CD4-positive, alpha-beta T cell treated with Interleukin-21 for 1 hour (primary cell): ENCODE results near the gene ZNF716.
"Not testable (repeated sequence)": the region's sequence is repeated elsewhere in the genome, so short reads cannot be mapped to it uniquely, and the experiment has no call there.

ENCODE experiments used
- DNase-seq: peaks from one replicate; pipeline ENCODE4 v3.0.0-alpha.2; 2020

Gene ZNF716

DNA sequence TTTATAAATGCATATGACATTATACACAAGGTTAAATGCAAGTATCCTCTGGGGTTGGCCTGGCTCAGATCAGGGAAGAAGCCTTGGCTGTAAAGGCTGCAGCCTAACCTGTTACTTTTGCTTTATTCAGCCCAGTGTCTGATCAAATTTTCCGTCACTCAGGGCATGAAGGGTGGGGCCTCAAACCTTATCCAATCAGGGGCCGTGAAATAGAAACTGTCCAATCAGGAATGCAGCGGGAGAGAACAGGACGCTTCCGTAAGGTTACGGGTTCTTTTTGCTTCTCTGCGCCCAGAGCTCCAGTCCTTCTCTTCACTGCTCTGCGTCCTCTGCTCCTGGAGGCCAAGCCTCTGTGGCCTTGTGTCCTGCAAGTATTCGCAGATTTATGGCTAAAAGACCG, at the start of gene ZNF716:
Gene ZNF716 (plus strand): TSS at position 274 of the 400 bp plus-strand sequence. CDS start 112 bp downstream, at position 386.
- no peak for DNase-seq

DNA sequence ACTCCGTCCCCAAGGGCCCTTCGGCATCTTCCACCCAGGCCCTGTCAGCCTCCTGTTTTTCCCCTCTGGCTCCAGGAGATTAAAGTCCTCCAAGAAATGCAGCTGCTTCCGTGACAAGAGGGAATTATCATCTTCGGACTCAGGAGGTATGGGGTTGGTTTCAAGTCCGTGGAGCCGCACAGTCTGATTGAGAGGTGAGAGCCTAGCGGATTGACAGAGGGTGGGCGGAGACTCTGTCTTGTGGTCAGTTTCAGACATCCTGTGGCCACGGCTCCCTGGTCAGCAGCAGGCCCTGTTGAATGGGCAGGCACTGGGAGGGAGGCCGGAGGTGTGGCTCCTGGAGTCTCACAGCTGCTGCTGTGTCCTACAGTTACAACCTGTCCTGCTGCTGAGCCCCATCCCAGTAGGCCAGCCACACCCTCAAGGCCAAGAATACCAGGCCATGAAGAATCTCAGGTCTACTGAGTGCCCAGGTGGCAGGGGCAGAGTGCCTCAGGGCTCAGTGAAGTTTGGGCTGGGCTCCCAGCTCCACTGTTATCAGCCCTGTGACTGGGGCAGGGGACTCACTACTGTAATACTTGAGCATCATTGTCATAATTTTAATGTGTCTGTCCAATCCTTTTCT, 49.3 kb upstream of the ZNF716 start:
- DNase-seq = no peak

DNA sequence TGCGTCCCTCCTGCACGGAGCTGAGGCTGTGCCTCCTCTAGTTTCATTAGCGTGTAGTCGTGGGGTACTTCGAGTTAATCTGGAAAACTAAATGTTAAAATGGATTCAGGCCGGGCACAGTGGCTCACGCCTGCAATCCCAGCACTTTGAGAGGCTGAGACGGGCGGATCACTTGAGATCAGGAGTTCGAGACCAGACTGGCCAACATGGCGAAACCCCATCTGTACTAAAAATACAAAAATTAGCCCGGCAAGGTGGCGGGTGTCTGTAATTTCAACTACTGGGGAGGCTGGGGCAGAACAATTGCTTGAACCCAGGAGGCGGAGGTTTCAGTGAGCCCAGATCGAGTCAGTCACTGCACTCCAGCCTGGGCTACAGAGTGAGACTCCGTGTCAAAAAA, 46.9 kb upstream of the ZNF716 start:
- DNase-seq = not testable (repeated sequence)

DNA sequence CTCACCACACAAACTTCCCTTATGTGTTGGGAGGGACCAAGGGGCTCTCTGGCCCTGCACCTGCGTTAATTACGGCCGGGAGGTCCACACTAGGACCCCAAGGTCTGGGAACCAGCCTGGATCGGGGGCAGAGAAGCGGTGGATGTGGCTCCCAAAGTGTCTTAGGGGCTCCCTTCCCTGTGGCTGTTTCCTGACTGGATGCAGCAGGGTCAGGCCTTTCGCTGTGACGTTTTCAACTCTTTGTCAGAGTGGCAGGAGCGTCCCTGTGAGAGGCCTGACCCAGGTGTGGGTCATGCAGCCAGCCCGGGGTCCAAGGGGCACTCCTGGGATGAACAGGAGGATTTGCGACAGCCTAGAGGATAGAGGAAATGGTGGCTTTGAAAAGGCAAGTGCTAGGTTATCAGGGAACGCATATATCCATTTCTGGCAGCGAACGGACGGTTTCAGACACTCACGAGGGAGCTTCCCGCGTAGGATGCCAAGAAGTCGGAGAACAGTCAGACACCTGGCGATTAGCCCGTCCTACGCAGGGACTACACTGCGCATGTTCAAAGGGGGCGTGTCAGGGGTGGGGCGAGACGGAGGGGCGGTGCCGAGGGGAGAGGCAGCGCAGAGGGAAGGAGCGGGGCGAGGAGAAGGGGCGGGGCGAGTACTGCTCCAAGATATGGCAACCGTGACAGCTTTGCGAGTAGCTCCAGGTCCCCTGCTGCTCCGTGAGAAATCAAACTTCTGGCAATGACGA, 46.2 kb upstream of the ZNF716 start:
- DNase-seq = no peak

DNA sequence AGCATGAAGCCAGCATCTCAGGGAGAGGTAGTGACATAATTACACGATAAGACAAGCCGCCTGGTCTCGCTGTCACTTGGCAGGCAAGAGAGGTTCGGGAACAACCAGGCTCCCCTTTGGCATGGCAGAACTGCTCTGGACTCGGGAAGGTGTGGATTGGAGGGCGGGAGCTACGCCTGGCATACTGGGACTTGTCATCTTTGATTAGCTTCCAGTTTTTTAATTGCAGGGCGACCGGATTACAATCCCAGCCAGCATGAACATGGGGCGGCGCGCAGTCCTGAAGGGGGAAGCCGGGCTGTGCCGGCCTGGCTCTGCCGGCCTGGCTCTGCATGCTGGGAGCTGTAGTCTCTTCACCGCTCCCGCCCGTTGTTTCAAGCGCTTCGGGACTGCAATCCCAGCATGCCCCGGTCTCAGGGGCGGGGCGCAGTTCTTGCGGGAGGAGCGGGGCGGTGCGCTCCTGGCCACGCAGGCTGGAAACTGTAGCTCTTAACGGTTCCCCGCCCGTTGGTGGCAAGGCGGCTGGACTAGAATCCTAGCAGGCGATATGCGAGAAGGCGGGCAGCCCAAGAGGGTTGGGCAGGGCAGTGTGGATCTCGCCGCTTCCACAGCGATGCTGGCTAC, 45.5 kb upstream of the ZNF716 start:
- no peak for DNase-seq

DNA sequence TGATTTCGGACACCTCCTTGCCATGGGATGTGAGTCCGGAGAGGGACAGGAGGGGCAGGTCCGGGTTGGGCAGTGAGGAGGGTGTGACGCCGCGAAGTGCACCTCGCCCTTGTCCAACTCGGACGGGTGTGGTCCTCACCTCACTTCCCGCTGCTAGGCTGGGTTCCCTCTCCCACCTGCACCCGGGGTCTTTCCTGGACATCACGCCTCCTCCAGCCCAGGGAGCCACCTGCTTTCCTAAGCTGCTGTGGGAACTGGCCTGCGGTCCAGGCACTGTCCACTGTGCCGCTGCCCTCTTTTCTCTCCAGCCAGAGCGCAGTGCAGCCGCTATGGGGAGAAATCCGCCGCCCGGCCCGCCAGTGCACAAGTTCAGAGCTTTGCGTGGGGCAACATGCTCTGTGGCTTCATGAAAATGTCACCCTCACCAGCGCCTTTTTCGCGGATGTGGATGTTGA, 45.0 kb upstream of the ZNF716 start:
- no peak for DNase-seq

DNA sequence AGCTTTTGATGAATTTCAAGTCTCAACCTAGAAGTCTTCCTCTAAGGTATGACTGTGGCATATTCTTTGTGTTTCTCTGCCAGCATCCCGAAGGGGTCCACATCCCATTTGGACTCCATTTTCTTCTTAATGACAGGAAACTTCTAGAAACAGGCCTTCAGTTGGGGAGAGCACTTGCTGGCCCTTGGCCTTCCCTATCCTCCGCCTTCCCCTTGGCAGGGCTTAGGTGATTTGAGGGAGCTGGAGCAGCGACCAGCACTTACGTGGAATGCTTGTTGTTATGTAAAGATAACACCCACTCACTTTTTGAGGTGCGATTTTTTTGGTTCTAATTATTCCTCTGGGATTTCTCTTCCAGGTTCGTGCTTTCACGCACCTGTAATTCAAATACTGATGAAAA, 42.9 kb upstream of the ZNF716 start:
- no peak for DNase-seq

DNA sequence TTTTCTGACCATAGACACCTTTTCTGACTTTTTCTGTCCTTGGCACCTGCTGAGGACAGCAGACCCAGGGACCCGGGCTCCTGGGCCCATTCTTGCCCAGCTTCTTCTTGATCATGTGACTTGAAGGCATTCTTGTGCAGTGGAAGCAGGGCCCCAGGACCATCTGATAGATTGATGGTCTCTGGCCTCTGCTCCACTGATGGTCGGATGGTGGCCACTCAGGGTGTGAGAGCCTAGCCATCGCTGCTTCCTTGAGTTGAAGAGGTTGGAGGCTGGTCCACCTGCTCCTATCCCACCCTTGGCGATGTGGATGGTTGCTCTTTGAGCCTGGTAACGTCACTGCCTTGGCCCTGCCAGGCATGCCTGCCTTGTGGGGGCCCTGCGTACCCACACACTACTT, 37.8 kb upstream of the ZNF716 start:
- no peak for DNase-seq

DNA sequence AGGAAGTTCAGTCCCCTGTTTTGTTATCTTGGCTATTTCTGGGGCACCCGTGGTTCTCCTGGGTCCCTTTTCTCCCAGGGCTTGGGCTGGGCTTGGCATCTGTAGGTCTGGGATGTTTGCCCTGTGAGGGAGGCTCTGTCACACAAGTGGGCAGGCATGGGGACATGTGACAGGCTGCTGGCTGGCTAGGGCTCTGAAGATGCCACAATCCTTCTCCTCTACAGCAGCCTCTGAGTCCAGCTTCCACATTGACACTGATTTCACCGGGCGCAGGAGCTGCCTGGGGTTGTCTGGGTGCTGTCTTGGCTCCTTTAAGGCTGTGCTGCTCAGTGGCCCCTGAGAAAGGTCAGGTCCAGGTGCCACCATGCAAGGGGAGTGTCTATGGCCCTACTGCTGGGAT, 37.4 kb upstream of the ZNF716 start:
- no peak for DNase-seq

DNA sequence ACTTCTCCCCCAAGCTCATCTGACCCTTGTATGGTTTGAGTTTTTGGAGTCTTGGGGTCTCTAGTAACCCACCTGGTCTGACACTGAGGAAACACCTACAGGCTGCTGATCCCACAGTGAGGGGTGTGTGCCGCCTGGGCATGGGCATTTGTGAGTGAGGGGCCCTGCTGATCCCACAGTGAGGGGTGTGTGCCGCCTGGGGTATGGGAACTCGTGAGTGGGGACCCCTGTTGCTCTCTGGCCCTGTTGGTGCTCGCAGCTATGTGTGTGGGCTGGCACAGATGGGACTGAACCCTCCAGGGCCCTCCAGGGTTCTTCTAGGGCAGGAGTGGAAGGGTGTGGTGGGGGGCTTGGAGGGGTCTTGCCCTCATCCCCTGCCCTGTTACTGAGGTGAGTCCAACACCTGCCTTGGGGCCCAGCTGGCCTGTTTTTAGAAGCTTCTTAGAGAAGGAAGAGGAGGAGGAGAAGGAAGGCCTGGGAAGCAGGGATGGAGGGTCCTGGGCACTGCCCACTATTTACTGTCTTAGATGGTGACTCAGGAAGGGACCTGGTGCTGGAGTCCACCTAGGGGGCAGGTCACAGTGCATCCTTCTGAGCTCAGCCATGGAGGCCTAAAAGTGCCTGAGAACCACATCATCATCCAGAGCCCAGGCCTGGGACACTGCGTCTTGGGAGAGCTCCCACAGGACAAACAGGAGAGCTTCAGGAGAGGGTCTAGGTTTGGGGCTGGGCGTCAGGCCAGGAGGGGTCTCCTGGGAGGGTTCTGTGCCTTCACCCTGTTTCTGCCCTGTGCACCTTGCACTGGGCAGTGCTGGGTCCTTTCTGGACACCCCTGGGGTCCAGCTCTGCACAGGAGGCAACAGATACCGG, 36.2 kb upstream of the ZNF716 start:
- DNase-seq = no peak

DNA sequence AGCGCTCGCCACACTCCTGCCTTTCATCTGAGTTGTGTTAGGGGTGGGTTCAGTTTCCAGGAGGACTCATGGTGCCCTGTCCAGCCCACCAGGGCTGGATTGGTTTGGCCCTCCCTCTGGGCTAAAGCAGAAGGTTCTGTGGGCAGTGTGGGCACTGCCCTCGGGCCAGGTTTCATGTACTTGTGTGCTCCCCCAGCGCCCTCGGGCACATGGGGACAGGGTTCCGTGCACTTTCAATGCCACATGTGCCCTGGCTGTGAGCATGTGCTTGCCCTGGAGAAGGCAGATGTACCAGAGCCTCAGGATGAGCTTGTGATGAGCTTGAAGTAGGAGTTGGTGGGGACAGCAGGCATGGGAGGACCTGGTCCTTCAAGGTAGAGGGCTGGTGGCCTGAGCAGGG, 35.6 kb upstream of the ZNF716 start:
- DNase-seq = no peak

DNA sequence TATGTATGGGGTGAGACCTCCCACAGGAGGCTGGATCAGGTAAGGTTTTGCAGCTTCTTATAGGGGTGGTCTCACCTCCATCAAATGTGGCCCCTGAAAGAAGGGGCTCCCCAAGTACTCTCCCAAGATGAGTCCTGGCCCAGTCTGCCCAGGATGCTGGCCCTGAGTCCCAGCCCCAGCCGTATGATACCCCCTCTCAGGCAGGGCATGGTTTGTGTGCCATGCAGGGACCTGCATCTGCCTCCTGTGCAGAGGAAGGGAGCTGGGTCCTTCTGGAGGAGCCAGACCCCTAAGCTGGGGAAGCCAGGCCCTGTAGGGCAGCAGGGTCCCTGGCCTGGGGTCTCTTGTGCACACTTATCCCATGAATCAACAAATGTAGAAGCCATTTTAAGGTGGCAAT, 35.1 kb upstream of the ZNF716 start:
- no peak for DNase-seq

DNA sequence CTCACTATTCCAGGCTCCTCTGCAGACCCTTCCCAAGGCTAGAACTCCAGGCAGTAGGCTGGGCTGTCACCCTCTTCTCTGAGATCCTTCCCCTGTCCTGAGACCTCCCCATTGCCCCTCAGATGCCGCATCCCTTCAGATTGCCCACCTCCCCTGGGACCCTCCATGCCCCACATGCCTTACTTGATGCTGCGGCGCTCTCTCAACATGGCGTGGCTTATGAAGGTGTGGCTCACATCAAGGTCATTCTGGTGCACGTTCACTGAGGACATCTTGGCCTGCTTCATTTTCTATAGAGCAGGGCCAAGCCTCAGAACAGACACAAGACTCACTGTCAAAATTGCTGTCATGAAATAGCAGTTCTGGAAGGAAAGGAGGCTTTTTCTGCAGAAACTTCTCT, 34.7 kb upstream of the ZNF716 start:
- DNase-seq = no peak

DNA sequence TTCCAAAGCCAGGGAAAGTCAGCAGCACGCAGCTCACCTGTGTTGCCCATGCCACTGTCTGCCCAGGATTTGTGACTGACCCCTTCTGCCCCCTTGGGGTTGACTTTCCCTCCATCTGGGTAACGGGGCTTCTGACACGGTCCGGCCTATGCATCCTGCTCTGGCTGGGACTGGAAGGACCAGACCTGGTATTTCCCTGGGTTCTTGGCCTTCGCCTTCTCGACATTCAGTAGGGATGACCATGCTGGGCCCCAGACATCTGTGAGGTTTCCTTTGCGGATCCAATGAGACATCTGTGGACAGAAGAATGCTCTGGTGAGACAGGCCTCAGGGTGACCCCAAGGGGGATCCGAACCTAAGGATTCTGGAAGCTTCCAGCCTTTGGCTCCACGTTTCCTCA, 34.2 kb upstream of the ZNF716 start:
- DNase-seq = no peak

DNA sequence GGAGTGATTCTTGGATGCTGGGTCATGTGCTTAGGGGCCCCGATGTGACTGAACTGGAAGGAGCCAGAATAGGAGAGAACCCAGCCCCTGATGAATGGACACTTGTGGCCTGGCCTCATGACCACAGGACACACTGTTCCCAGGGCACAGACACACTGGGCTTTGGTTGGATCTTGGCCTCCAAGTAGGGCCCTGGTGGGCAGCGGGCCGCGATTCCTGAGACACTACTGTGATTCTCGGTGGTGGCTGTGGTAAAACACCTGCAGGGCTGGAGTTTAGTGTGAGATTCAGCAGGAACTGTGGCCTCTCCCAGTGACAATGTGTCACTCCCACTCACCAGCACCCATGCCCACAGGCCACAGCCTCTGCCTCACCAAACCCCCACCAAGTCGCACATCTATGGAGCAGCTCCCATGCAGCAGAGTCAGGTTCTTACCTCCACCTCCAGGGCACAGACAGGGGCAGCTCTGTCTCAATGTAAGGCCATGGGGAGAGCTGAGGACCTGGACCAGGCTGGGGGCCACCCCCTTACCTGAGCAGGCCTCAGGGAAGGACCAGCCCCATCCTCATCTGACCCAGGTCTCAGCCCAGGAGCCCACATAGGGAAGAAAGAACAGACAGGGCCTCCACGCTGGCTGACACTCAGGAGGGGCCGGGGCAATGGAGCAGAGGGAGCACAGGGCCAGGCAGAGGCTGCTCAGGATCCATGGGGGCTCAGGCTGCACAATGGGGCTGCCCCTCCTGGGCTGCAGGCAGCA, 33.2 kb upstream of the ZNF716 start:
- no peak for DNase-seq

DNA sequence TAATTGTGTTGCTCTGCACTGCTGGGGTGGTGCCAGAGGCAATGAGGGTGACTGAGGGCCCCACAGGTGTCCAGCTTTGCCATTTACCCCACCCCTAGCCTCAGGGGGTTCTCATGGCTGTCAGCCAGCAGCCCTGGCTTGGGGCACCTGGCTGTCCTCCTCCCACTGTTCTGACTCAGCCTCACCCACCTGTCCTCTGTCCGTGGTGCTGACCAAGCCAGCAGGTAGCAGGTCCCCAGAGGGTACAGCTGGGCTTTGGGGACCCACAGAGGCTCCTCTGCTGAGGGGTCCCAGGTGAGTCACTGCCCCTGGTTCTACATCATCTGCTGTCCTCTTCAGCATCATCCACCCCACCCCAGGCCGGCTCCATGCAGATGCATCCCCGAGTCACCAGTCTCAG, 32.2 kb upstream of the ZNF716 start:
- no peak for DNase-seq

DNA sequence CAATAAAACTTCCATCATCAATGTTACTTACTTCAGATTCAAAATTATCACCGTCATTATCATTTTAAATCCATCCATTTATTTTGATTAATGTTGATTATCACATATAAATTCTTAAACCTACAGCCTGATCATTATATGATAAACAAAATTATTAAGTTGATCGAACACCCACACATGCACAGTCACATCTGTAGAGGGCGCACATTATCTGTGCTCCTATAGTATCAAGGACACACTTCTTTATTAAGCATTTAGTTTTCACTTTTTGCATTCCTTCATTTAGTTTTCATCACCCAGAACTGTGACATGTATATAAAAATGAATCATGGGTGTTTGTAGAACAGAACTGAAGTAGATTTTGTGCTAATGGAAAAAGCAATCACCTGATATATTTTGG, 26.2 kb upstream of the ZNF716 start:
- no peak for DNase-seq

DNA sequence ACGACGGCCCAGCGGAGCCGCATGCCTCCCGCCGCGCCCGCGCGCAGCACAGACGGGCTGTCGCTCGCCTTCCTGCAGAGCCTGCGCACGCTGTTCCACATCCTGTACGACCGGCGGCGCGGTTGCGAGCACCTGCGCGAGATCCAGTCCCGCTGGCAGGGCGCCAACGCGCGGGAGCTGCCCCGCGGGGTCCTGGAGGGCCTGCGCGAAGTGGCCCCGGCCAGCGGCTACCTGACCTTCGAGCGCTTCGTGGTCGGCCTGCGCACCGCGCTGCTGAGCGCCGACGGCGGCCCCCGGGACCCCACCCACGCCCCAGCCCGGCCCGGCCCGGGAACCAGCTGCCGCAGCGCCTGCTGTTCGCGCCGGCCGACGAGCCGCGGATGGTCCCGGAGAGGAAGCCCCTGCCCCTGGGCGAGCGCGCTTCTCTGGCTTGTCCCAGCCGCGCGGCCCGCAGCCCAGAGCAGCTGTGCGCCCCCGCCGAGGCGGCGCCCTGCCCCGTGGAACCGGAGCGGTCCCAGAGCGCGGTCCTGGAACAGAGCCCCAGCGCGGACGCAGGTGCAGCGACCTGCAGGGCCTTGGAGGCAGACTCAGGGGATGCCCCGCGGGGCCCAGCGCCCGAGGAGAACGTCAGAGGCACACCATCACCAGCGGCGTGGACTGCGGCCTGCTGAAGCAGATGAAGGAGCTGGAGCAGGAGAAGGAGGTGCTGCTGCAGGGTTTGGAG, 25.3 kb upstream of the ZNF716 start:
- DNase-seq = no peak

DNA sequence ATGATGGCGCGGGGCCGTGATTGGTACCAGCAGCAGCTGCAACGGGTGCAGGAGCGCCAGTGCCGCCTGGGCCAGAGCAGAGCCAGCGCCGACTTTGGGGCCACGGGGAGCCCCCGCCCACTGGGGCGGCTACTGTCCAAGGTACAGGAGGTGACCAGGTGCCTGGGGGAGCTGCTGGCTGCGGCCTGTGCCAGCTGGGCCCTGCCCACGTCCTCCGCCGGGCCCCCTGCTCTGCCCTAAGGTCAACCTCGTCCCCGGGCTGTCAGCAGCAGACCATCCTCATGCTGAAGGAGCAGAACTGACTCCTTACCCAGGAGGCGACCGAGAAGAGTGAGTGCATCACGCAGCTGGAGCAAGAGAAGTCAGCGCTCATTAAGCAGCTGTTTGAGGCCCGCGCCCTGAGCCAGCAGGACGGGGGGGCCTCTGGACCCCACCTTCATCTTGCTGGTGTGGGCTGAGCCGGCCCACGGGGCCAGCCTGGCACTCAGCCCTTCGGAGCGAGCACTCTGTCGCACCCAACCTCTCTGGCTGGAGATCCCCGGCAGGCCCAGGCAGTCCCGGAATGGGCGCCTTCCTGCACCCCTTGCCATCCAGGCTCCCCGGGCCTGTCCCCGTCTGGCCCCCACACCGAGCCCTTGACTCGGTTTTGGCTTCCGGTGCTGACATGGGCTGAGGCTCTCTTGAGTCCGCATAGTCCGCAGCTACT, 24.6 kb upstream of the ZNF716 start:
- no peak for DNase-seq

DNA sequence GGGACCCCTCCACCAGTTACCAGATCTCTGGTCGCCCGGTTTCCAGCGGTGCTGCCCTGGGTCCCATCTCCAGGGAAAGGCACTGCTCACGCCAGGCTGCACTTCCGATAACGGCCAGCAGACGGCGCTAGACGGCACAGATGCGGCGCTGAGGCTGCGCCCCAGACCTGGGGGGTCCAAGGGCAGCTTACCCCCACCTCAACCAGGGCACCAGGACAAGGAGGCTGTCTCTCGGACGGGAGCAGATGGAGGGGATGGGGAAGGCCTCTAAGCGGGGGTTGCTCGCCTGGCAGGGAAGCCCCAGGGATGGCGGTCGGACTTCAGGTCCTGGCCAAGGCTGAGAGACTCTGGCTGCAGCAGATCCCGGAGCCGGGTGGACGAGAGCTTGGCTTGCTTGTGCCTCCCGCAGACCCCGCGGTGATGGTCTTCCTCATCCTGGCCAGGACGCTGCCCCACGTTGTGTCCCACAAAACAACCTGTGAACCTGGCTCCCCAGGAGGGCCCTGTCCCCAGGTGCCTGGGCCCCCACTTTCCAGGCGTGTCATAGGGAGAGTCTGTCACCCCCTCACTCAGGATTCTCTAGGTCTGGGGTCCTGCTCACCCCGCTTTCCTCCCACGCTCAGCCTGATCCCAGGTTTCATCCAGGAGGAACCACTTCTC, 23.9 kb upstream of the ZNF716 start:
- DNase-seq = no peak

DNA sequence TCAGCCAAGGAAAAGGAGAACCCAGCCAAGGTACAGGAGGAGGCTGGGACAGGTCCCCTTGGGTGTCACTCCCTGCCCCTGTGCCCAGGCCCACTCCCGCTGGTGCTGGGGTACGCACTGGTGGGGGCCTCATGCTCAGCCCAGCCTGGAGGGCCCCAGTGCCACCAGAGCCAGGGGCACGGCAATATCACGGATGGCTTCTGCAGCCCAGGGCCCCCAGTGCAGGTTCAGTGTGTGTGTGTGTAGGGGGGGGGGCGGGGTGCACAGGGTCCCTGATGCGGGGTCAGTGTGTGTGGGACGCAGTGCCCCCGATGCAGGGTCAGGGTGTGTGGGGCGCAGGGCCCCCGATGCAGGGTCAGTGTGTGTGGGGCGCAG, 23.4 kb upstream of the ZNF716 start:
- no peak for DNase-seq
